SH-SY5Y (cell line): ENCODE results near the gene ATG10.

Experiments
- GATA2 ChIP-seq: IDR thresholded peaks from 2 replicates; pipeline ENCODE4 v1.6.1; 2011; ENCODE audit warnings: mild to moderate bottlenecking, low read depth, low read length
- GATA3 ChIP-seq: IDR thresholded peaks from 2 replicates; pipeline ENCODE4 v1.6.1; 2011; ENCODE audit warnings: low read depth, mild to moderate bottlenecking, low read length, moderate library complexity

Gene ATG10

DNA sequence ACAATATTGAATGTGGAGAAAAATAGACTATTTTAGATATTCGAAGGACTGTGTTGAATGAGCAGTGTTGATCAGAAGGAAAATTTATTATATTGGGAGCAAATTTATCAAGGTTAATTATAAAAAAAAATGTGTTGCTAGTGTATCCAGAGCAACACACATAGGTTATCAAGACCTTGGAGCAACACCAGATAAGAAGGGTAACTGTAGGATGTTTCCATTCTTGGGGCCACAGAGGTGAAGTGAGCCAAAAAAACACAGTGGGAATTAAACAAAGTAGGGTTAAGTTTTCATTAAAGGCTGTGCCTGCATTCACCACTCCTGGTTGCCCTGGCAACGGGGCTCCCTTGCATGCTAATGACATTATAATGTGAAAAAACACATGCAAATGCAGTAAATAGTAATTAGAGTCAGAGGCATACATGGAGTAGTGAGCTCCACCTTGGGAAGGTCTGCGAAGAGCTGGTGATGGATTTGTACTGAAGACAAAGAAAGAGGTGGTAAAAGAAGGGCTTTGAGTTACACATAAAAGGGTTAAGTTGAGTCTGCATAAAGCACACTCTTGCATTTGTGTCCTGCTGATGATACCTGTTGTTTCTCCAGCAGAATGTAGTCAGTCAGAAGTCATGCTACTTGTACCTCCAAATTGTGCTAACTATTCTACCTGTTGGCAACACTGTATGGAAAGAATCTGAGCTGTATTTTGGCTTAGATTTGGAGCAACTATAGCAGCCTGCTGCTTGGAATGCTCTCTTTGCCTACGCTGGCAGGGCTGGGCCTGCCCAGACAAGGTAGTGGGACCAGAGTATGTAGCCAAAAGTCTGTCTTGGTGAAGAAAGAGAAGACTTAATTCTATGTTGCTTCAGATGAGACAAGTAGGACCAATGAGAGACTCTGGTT is 59.6 kb downstream of the ATG10 start:
- no peak for TF ChIP-seq GATA2
- TF ChIP-seq GATA3, result no peak

DNA sequence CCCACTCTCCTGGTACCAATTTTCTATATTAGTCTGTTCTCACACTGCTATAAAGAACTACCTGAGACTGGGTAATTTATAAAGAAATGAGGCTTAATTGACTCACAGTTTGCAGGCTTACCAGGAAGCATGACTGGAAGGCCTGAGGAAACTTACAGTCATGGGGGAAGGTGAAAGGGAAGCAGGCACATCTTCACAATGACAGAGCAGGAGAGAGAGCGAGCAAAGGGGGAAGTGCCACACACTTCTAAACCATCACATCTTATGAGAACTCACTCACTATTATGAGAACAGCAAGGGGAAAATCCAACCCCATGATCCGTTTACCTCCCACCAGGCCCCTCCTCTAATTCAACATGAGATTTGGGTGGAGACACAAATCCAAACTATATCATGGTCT is 72.2 kb downstream of the ATG10 start:
- TF ChIP-seq GATA2, result no peak
- TF ChIP-seq GATA3, result no peak

DNA sequence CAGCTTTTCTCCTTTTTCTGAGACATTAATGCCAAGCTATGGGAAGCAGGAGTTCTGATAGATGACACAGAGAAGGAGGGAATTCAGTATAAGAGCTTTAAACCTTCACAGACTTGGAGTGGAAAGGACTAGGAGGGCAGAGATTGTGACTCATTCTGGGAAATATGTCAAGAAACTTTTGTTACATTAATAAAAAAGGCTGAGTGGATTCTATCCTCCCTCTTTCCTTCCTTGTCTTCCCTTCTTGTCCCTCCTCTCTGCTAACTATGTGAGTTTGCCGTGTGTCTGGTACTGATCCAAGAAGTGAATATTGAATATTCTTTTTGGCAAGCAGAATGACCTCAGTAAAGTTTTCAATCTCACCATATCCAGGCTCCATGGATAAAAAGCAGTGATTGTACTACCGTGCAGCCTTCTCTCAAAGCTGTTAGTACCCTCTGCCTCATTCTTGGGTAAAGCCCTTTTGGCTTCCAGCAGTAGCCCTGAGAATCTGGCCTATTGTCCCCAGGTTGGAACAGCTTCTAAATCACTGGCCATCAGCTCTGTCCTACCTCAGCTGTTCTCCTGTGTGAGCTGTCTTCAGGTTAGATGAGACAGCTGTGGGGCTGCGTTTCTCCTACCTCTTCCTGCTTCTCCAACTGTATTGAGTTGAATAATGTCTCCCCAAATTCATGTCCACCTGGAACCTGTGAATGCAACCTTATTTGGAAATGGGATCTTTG is 73.9 kb downstream of the ATG10 start:
- TF ChIP-seq GATA3, result no peak
- no peak for TF ChIP-seq GATA2

DNA sequence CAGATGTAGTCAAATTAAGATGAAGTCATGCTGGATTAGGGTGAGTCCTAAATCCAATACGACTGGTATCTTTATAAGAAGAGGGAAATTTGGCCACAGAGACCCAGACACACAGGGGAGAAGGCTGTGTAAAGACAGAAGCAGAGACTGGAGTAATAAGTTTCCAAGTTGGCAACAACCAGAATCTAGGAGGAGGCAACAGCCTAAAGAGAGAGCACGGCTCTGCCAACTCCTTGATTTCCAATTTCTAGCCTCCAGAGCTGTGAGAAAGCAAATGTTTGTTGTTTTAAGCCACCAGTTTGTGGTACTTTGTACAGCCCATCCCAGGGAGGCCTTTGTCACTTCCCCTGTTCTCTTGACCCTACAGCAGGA is 74.4 kb downstream of the ATG10 start:
- no peak for TF ChIP-seq GATA3

DNA sequence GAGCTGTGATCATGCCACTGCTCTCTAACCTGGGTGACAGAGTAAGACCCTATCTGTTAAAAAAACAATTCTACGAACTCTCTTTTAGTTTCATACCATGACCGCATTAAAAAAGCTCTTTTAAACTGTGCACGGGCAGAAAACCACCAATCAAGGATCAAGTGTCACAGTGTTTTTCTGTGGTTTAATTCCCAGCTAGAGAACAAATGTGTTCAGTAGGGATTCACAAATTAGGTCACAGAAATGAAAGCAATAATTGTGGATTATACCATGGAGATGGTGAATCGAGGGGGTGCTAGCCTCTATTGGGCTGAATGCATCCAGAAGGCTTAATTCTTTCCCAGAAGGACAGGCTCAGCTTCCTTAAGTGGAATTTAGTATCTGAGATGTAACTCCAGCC is 79.1 kb downstream of the ATG10 start:
- no peak for TF ChIP-seq GATA2
- no peak for TF ChIP-seq GATA3

DNA sequence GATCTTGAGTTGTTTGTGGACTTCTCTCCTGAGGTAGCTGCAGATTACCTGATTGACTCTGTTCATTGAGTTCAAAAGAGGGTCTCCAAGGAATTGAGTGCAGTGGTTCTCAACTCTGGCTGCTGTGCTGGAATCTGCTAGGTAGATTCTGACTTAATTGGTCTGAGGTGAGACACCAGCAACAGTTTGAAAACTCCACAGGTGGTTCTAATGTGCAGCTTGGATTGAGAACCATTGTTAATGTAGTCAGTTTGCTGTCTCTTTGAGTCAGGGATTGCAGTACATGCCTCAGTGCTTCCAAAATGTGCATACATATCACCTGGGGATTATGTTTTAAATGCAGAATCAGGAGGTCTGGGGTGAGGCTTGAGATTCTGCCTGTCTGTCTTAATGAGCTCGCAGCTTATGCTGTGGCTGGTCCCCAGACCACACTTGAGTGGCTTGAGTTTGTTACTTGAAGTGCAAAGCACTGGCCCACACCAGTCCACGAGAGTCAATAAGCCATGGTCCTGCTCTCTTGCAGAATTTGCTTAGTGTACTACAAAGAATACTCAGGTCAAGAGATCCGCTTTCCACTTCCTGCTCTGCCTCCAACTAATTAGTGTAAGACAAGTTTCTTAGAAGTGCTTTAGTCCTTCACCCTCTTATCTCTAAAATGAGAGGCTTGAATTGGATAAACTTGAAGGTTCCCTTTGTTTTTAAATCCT is 82.3 kb downstream of the ATG10 start:
- TF ChIP-seq GATA3, result no peak
- no peak for TF ChIP-seq GATA2

DNA sequence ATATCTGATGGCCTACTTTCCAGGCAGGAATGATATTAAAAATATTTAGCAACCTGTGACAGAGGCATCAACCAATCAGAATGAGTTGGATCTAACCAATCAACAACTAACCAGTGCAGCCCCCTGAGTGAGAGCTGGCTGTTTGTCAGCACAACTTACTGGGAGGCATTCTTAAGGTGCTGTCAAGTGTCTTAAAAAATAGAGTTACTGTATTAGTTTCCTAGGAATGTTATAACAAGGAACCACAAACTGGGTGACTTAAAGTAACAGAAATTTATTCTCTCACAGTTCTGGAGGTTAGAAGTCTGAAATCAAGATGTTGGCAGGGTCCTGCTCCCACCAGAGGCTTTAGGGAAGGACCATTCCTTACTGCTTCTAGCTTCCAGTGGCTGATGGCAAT is 85.2 kb downstream of the ATG10 start:
- TF ChIP-seq GATA3 (no peak), GATA2 (no peak)

DNA sequence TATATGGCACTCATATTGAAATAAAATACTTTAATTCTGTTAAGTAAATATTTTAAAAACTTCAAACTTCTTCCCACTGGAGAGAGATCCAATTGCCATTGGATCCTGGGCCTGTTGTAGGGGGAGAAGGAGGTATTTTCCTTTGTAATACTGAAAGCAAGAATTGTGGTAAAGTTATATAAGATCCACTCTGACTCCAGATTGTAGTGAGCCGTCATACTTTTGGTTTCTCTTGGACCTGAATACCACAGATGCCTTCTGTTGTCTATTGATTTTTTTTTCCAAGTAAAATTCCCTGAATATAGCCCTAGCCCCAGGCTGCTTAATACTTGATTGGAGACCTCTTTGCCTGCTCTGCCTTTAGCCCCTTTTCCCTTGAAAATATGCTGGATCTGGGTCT is 86.9 kb downstream of the ATG10 start:
- no peak for TF ChIP-seq GATA2
- no peak for TF ChIP-seq GATA3

DNA sequence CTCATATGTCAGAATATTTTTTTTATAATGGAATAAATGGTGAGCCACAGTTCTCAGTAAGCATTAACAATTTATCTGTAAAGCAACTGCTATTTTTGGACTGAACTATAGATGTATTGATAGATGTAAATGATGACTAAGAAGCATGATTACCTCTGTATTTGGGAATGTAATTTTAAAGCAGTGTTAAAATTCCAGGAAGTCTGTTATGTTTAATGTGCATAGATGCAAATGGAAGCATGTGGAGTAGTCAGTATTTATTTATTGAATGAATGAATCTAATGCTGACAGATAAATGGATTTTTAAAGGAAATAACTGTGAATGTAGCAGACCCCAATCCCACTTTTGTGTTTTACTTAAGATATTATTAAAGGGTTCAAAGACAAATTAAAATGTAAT is 95.0 kb downstream of the ATG10 start:
- TF ChIP-seq GATA2, result no peak
- TF ChIP-seq GATA3, result no peak

DNA sequence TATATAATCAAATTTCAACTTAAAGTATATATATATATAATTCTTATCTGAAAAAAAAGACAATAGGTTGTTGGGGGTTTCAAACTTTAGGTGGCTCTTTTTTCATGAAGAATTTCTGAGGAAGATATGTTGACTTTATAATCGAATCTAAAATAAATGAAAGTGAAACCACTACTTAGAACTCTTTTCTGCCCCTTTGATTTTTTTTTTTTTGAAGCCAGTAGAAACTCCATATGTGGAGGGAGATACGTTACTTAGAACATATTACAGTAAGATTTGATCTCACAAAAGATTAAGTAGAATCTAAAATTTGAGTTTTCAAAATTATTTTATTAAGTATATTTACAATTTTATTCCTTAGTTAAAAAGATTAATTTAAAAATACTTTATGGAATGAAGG is 96.9 kb downstream of the ATG10 start:
- TF ChIP-seq GATA3 (no peak), GATA2 (no peak)

DNA sequence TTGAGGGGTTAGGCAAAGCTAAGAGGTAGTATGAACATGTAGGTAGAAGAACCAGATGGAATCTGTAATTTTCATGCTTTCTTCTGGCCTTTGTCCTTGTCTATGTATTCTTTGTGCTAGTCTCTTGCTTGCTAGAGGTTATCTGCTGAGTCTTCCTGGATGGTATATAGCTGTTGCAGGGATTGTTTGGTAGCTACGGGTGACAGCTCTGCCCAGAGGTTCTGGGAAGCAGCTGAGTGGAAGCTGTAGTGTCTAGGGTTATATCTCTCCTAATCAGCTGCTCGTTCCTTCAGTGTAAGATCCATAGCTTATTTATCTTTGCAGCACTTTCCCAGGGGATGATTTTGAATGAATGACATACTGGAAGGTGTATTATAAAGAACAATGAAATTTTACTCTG is 100.3 kb downstream of the ATG10 start:
- TF ChIP-seq GATA2, result no peak
- no peak for TF ChIP-seq GATA3

DNA sequence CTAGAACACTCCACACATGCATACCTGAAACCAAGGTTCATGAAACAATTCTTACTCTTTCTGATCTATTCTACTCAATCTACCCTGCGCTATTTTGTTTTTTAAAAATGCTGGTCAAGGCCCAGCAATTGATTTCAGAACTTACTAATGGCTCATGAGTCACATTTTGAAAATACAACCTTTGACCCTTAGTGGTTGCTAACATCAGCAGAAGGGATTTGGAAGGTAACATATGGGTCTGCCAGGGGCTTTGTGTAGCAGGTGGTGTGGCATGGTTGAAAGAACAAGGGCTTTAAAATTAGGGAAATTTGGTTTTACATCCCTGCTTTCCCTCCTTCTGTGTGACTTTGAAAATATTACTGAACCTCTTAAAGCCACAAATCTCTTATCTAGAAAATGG is 101.4 kb downstream of the ATG10 start:
- no peak for TF ChIP-seq GATA2
- no peak for TF ChIP-seq GATA3

DNA sequence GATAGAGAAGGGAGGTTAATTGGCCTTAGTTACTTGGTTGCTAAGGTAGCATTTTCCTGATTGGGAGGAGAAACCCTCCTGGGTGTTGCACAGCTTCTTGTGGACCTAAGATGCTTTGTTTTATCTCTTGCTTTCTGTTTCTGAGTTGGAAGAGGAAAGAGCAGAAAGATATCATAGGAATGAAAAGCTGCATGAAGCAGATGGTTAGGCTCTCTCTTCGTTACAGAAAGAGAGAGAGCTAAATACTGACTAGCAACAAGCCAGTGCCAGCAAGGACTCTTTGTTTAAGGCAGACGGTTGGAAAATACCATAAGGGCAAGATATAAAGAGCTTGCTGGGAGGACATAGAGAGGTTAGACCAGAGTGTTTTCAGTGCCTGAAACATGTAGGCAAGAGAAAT is 103.1 kb downstream of the ATG10 start:
- no peak for TF ChIP-seq GATA2
- no peak for TF ChIP-seq GATA3

DNA sequence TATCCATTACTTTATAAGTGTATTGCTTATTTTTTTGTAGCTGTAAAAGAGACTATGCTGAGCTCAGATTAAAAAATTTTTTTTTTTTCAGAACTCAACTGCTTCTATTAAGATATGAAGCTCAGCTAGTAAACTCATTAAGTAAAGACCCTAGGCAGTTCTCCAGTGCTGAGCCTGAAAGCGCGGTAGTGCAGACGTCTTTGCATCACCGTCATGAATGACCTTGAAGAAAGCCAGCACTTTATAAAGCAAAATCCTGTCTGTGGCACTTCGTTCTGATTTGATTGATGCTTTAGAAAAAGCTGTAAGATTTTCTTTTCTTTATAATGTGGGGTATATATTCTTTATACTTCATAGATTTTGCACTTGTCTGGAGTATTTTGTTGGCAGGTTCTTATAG is 105.7 kb downstream of the ATG10 start:
- TF ChIP-seq GATA3 (no peak), GATA2 (no peak)

DNA sequence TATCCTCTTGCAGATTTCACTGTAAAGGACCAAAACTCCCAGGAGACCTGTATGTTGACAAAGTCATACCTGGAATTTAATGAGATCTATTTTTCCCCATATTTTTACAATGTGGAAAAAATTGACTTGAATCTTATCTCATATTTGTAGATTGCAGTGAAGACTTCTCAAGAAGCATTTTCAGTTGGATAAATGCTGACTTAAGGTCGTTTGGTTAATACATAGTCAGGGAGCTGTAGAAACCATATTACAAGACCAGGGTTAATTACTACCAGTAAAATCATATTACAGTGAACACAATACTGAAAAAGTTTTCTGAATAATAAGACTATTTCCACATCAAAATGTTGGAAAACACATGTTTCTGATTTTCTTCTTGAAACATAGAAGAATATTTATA is 119.8 kb downstream of the ATG10 start:
- no peak for TF ChIP-seq GATA3
- TF ChIP-seq GATA2, result no peak

DNA sequence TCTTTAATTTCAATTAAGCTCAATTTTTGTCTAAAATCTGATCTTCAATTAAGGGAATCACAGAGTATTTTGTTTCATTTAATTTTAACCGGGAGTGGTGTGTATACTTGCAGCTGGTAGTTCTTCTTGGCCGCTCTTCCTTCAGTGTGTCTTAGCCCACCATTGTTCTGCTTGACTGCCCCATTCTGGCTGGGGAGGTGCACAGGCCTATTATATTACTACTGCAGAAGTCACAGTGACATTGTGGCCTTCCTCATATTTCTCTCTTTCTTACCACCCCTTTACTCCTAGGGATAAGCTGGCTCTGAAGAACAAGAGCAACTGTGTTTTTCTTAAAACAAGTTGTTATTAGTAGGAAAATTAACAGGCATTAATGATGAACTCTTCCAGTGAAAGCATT is 123.7 kb downstream of the ATG10 start:
- TF ChIP-seq GATA2 (no peak), GATA3 (no peak)
